HFF-Myc (cell line): ENCODE results near the gene VEPH1.

Experiments used
- DNase-seq: peaks from one replicate; pipeline ENCODE4 v3.0.0-alpha.2; 2011; ENCODE audit warnings: low read depth; ENCODE audit errors: extremely low read depth
- H3K4me3 ChIP-seq: replicated peaks from 2 replicates; pipeline ENCODE4 v1.5.1; 2011; ENCODE audit warnings: low read depth, mild to moderate bottlenecking, control low read depth, low read length
- TF ChIP-seq, protein P1 (sequence below): IDR thresholded peaks from 2 replicates; pipeline ENCODE4 v1.5.1; 2012; ENCODE audit warnings: mild to moderate bottlenecking, low read depth, low read length, control low read depth; ENCODE audit errors: missing control alignments

The VEPH1 gene

DNA sequence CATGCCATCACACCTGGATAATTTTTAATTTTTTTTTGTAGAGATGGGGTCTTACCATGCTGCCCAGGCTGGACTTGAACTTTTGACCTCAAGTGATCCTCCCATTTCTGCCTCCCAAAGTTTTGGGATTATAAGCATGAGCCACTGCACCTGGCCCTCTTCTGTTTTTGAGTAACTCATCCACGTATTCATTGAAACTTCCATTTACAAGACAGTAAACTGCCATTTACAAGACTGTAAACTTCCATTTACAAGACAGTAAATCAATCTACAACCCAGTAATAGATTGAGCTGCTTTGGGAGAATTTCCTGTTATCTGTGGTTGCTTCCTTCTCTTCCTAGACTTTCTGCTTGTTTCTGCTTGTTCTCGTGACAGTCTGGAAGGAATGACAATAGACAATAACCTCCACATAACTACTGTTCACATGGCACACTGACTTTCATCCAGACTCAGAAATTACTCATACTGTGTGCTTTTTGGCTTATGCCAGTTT is 228.5 kb downstream of the VEPH1 start:
- H3K4me3 ChIP-seq: no peak overlapping the region
- TF ChIP-seq, protein P1, sequence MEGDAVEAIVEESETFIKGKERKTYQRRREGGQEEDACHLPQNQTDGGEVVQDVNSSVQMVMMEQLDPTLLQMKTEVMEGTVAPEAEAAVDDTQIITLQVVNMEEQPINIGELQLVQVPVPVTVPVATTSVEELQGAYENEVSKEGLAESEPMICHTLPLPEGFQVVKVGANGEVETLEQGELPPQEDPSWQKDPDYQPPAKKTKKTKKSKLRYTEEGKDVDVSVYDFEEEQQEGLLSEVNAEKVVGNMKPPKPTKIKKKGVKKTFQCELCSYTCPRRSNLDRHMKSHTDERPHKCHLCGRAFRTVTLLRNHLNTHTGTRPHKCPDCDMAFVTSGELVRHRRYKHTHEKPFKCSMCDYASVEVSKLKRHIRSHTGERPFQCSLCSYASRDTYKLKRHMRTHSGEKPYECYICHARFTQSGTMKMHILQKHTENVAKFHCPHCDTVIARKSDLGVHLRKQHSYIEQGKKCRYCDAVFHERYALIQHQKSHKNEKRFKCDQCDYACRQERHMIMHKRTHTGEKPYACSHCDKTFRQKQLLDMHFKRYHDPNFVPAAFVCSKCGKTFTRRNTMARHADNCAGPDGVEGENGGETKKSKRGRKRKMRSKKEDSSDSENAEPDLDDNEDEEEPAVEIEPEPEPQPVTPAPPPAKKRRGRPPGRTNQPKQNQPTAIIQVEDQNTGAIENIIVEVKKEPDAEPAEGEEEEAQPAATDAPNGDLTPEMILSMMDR: no peak
- no peak for DNase-seq

DNA sequence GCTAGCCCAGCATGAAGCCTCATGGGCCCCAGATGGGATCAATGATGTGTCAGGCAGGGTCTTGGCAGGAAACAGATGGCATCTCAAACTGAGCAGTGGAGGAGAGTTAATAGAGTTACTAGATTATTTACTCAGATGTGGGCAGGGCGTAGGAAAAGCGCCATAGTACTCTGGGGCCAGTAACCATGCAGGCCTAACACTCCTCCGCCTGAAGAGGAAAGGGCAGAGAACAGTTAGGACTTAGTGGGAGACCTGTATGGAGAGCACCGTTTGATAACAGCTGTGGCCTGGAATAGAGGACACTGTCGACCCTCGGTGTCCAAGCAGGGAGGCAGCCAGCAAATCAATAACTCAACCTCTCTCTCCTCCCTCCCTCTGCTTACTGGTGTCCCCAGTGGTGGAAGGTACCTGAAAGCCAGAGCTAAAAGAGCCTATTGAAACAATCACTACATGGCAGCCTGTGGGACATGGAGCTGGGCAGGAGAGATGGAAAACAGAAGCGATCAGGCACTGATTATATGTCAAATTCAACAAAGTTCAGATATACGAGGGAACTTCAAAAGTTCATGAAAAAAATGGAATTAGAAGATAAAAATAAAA is 231.8 kb downstream of the VEPH1 start:
- TF ChIP-seq, protein P1: no peak
- H3K4me3 ChIP-seq: no peak overlapping the region
- no peak for DNase-seq

DNA sequence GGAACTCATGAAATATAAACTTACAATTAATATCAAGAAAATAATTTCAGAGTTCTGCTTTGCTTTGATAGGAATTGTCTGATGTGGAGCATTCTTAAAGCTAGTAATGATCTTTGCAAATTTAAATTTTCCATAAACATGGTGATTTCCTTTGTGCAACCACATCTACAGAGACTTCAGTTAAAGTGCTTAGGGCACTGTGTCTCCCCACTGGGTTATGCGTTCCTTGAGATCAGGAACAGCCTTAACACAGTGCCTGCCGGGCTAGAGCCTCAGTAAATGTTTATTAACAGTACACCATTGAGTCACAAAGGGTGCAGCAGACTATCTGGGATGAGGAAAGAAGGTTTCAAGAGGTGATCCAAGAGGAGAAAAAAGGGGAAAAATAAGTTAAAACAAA is 235.2 kb downstream of the VEPH1 start:
- no peak for DNase-seq
- TF ChIP-seq, protein P1: no peak
- H3K4me3 ChIP-seq: no peak overlapping the region

DNA sequence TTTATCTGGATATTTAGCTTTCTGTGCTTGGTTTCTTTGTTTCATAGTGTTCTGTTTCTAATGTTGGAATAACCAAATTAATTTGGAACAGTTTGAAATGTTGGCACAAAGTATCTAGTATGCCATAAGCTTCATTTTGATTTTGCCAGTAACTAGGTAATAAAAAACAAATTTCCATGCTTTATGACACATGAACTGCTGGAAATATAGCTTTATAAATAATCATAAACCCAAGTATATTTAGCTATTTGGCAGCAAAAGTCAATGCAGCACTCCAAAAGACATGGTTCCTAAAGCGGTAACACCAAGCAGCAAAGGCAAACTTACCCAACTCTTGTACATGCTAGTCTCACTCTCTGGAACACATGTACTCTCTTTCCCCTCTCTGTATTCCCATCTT is 237.3 kb downstream of the VEPH1 start:
- no peak overlapping the region for H3K4me3 ChIP-seq

DNA sequence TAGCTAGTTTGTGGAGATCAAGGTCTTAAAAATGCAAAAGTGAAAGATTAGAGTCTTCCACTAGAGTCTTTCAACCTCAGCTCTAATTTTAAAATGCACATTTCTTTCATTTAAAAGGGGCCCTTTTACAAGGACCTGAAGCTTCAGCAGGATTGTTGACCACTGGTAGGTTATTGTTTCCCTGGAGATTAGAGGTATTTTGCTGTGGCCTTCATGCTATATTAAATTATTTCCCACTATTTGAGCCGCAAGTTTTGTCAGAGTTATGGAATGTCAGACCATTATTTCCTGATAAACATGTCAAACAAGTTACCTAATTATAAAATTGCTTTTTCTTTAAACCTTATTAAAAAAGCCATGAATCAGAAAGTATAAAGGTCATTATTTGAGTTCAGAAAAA is 240.2 kb downstream of the VEPH1 start:
- TF ChIP-seq, protein P1: no peak
- no peak overlapping the region for H3K4me3 ChIP-seq
- no peak for DNase-seq

More for the DNA sequence above, 237.3 kb downstream of the VEPH1 start:
- TF ChIP-seq, protein P1: no peak
- DNase-seq: no peak

DNA sequence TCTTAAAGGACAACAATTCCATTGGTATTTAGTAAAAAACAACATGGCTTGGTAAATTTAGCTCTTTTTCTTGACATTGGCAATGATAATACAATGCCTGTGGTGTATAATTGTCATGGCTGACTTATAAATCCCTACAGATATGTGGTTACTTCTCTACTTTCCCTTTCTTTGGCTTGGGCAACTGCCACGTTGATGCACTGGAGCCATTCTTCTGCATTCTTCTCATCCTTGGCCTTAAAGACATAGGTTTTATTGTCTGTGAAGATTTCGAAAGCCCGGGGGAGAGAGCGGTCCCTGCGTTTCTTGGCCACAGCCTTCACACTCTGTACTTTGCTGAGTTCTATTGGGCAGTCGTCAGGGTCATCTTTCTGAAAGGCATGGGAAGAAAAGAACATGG is 242.2 kb downstream of the VEPH1 start:
- TF ChIP-seq, protein P1: no peak
- DNase-seq: no peak
- no peak overlapping the region for H3K4me3 ChIP-seq

DNA sequence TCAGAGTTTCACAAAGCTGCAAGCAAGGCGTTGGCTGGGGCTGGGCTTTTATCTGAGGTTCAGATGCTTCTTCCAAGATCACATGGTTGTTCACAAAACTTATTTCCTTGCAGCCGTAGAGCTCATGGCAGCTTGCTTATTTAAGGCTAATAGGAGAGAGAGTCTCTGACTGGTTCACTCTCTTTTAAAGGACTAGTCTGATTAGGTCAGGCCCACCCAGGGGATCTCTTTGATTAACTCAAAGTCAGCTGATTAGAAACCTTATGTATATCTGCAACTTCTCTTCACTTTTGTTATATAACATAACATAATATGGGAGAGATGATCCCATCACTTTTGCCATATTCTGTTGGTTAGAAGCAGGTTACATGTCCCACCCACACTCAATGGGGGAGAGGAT is 243.4 kb downstream of the VEPH1 start:
- TF ChIP-seq, protein P1: no peak
- DNase-seq: no peak

More for the DNA sequence above, 243.4 kb downstream of the VEPH1 start:
- H3K4me3 ChIP-seq: no peak overlapping the region
